Liver (tissue), 3 donors: ENCODE measurements around the gene VPS13C.

ENCODE experiments used
- ATF3 ChIP-seq: IDR thresholded peaks from 2 replicates; pipeline ENCODE4 v1.6.1; 2016; ENCODE audit warnings: antibody characterized with exemption
- CTCF ChIP-seq: fragments of 150-350 bp; IDR thresholded peaks from 2 replicates; pipeline ENCODE4 v1.5.1; 2017; ENCODE audit warnings: improper control_type of control experiment, low read depth, low read length; ENCODE audit not compliant: missing input control
- GABPA ChIP-seq, 2 donors: IDR thresholded peaks in 1 of 2; conservative IDR thresholded peaks in 1 of 2; 2 replicates each; pipeline ENCODE4 v1.6.1; 2016; ENCODE audit warnings: antibody characterized with exemption in 2 of 2, mild to moderate bottlenecking in 1 of 2, moderate library complexity in 1 of 2
- YY1 ChIP-seq: IDR thresholded peaks from 2 replicates; pipeline ENCODE4 v1.6.1; 2016; ENCODE audit warnings: antibody characterized with exemption, mild to moderate bottlenecking
- donor health status: healthy.
- donor health status: healthy.

GRCh38 chr15:62071711-62072308 is 11.6 kb upstream of the VPS13C start:
- TF ChIP-seq CTCF: peak; percentile 66
- TF ChIP-seq YY1: no peak
- no peak for TF ChIP-seq ATF3
- no peak for TF ChIP-seq GABPA (IDR thresholded peaks at IDR 0.05 in 1 of 2, conservative IDR thresholded peaks at IDR 0.05 in 1 of 2)
